Activated CD4-positive, alpha-beta T cell treated with anti-CD3 and anti-CD28 coated beads, Interleukin-2, amount 50 U/mL, for 4 hours (primary cell): ENCODE measurements around the gene NLGN4X.
"Not testable (repeated sequence)": the region's sequence is repeated elsewhere in the genome, so short reads cannot be mapped to it uniquely, and the experiment has no call there.

Experiments
- DNase-seq, 2 experiments: peaks; one replicate each; pipeline ENCODE4 v3.0.0-alpha.2; 2020

The NLGN4X gene

DNA sequence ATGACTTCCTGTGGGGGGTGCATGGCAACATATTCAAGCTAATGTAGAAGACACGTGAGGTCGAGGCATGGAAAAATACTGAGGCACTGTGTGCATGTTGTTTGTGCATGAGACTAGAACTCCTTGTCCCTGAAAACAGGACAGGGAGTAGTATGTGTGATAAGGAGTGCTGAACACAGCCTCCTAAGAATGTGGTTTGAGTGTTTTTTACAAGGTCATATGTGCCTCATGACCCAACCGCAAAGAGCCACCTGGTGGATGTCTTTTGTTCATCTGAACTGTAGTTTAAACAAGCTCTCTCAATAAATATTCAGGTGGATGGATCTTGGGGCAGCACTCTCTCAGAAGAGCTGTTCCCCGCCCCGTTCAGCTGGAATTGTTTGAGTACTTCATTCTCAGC is 226.6 kb downstream of the NLGN4X start:
- no peak for DNase-seq

DNA sequence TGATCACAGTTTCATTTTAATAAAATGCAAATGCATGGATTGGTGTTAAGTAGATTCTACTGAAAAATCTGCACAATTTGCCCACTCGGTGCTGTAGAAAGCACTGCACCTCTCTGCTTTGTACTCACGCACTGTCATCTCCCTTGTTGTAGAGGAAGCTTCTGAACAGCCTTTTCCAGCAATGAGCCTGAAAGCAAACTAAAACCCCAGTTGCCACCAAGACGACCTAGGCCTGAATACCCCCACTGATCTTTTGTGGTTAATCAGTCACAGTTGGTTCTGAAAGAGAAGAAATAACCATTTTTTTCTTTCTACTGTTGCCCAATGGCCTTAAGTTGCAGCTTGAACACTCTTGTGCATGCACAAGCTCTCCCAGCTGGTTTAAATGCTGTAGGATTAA is 229.8 kb downstream of the NLGN4X start:
- no peak for DNase-seq

DNA sequence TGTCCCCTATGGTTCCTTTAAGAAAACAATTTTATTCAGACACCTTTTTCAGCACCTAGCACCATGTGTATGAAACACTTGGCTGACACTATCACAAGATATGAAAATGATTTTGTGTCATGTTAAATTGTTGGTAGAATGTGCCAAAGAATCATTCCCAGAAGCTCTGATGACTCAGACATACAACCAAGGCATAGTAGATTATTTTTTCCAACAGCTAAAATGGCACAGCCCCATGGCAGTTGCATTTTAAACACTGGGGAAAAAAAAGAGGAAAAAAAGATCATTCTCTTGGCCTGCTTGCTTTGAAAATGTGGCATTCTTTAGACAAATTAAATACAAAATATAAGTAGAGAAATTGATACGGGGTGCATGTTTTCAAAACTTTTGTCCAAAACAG is 230.2 kb downstream of the NLGN4X start:
- no peak for DNase-seq

DNA sequence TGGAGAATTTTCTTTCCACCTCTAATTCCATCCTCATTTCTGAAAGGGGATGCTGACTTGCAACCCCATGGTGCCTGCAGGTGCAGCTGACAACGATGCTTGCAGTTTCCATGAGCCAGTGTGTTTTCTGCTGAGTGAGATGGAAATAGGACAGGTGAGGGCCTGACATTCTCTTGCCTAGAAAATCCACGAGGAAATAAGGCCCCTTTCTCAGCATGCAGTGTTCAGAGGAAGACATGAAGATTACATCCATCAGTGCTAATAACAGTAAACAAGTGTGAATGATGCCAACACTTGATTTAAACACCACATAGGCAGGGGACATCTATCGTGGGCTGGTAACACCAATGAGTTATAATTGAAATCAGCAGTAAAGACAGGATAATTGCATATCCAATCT is 237.3 kb downstream of the NLGN4X start:
- DNase-seq, result no peak

DNA sequence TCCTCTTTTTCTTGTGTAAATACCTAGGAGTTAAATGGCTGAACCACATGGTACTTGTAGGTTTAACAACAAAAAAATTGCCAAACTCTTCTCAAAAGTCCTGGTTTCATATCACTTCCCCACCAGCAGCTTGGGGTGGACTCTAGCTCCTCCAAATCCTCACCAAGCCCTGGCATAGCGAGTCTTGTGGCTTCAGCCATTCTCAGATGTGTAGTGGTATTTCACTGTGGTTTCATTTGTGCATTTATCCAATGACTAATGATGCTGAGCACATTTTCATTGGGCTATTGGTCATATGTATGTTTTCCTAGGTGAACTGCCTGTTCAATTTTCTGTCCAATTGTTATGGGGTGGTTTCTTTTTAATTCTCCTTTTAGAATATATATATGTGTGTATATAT is 249.3 kb downstream of the NLGN4X start:
- DNase-seq, result no peak

DNA sequence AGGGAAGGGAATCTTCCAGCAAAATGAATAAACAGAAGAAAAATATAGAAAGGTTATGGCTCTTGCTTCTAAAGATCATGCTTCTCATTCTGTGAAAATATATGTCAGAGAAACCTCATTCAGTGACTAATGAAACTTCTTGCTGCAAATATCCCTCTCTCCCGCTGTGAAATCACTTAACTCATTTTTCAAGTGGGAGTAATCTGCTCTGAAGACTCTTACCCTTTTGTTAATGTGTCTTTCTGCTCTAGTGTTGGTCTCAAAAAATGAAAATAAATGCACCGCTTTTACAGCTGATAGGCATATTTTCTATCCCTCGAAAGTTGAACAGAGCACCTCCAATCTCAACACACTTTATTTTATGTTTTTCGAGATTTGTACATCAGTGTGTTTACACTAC is 252.3 kb downstream of the NLGN4X start:
- no peak for DNase-seq

DNA sequence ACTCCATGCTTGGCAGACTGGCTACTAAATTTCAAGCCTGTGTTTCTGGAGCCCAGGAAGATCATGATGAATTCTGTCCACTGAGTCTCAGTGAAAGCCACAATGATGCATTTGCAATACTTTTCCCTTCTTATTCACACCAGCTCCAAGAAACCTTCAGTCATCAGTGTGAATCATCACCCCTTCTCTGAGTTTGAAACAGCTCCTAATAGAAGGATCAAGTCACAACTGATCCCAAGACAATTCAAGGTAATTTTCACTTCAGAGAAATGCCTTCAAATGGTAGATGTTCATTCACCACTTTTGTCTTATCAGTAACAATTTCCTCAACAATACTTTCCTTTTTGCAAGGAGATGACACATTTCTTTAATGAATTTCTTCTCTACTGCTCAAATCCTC is 257.4 kb downstream of the NLGN4X start:
- no peak for DNase-seq

DNA sequence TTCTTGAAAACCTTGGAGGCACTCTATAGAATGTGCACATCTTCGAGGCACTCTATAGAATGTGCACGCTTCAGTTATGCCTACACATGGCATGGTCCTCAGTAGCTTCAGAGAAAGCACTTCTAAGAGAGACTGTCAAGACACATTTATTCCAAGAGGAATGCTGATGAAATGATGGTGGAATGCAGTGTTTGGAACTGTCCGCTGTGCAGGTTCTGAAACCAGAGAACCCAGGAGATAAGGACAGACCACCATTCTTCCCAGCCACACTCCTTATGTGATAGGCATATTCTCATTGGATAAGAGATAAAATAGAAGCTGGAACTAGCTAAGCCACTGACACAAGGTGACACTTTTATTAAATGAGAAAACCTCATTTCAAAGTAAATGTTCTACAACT is 263.3 kb downstream of the NLGN4X start:
- no peak for DNase-seq

DNA sequence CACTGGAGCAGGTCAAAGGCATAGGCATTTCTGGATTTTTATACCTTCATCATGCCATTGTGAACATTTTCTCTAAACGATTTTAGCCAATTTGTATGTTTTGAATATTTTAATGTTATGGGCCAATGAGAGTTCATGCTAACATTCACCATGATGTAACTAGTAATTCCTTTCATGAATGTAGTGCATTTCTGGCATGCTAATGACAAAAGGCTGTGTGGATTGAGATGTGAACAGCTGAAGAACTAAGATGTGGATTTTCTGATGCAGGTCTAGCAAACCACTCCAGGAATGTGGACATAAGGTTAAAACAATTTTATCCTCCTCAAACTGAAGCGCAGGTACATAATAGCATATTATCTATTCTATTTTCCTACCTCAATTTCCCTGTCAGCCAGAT is 269.4 kb downstream of the NLGN4X start:
- DNase-seq, result no peak

DNA sequence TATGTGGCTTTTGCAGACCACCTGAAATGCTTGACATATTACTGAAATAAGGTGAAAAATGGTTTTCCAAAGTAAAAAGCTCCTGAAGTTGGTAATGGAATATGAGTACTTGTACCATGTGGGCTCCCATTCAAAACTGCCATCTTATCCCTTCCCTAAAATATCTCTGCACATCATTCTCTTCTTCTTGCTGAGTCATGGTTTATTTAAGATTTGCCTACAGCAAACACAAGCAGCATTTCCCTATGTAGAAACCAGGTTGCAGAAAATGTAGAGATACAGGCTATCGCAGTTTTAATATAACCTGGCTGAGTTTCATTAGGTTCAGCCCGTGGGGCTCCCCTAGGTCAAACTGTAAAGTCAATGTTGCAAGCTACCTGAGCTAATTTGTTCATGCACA is 270.1 kb downstream of the NLGN4X start:
- DNase-seq, result no peak

DNA sequence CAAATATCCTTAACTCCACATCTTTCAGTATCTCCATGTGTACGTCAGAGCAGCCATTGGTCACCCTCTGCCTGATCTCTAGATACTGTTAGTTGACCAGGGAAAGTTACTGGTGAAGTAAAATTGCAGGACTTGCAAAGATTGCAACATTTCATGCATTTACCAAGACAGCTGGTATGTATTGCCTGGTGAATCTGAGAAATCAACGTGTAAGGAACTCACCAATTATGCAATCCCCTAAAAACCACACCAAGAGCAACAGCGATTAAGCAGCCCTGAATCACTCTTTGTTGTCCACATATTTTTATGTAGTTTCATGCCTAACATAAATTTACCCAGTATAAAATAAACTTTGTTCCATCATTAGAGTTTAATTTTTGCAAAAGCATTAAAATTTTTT is 271.2 kb downstream of the NLGN4X start:
- DNase-seq, result no peak

DNA sequence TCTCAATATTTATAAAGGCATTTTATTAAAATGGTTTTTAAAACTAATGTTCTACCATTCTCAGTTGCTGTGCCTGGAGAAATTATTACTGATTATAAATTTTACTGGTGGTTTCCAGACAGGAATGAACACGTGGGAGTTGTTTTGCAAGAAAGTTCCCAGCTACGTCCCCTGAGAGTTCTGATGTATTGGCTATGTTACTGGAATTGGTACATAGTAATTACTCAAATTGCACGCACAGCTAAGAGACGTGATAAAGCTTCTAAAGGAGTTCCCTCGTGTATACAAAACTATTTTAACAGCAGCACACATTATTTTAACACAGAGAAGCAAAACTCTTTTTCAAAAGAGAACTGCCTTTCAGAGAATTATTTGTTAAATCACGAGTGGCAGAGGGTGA is 292.2 kb downstream of the NLGN4X start:
- DNase-seq, result no peak

DNA sequence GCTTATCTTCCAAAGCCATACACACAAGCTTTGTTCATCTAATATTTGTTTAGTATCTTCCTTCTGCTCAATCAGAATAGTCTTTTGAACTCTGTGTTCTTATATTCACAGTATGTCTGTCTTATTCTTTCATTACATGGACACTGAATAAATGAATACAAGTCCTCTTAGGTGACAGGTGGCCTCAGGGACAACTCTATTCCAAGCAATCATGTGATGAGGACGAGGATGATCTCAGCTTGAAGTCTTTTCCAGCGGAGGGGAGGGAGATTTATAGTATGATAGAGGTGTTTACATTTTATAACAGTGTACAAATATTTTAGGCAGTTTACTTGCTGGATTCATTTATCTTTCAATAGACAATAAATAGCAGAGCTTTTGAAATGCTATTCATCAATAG is 300.4 kb downstream of the NLGN4X start:
- no peak for DNase-seq

DNA sequence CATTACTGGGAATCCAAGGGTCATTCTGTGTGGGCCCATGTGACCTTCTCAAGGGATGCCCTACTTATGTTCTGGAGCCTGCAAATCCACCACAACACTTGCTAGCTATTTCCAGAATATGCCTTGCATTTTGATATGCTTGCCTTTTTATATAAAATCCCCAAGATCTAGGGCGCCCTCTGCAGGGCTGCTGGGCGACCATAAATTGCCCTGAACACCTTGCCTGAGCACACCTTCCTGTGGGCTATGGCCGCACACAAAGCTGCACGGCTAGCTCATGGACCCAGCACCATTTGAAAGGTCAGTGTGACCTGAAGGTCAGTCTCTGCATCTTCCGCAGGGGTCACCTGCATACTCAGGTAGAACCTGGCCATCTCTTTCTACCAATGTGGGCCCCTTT is 311.7 kb downstream of the NLGN4X start:
- DNase-seq, result no peak

DNA sequence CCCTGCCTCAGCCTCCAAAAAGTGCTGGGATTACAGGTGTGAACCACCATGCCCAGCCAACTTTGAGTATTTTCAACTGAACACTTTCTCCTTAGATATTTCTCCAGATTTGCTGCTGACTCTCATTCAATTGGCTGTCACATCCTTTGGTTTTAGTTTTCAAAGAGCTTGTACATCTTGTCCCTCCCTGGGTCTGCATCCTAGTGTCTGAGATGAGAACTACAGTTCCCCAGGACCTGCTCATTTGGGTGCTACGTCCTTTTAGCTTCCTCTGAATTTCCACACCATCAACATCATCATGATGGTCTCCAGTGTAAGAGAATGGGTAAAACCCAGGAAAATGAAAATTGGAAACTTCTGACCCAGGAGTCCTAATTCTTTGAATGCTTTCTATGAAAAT is 312.9 kb downstream of the NLGN4X start:
- no peak for DNase-seq

DNA sequence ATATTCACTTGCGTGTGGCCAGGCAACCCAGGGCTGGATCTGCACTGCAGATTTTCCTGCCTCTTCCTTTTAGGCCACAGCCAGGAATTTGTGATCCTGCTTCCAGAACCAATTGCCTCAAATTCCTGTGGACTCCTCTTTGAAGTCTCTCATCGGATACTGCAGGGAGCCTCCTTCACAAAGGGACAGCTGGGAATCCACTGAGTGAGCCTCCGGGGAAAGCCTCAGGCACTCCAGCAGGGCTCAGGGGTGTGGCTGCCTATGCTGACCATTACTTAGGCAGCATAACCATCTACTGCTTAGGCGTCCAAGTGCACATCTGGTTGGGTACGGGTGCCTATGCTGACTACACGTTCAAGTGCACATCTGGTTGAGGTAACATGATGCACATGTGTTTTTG is 321.5 kb downstream of the NLGN4X start:
- DNase-seq, result no peak

DNA sequence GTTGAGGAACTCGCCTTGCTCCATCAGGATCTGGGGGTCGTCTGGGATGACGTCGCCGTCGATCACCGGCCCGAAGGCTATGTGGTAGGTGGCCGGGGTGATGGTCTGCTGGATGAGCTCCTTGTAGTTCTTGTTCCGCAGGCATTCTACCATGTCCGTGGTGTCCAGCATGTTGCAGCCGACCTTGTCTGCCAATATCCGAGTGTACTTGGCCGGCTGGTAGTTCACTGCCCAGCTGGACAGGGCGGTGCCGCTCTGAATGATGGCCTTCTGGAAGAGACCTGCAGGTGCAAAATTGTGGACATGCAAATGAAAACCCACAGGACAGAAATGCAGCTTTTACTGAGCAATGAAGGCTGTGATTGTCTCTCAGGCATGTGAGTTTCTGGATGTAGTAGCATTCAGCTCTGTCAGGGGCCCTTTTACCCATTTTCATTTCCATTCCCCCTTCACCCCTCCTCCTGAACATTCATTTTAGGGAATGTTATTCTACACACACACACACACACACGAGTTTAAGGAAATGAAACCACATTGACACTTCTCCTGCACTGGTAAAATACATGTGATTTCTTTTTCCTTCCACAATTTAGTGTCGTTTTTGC is 325.0 kb downstream of the NLGN4X start:
- not testable (repeated sequence) for DNase-seq

DNA sequence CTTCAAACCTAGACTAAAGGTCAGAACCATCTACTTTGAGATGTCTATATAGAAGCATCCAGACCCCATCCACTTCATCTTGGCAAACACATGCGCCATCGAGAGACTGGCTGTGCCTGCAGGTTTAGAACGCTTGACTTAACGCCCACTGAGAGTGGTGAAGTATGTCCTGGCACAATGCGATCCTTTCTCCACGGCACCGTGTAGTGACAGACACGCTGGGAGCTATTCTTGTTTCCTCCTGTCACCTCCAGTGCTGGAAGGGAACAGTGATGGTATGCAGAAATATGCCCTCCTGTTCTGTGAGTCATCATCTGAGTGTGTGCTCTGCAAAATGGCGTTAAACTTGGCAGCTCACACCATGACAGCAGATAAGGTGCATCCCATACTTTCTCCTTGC is 330.2 kb downstream of the NLGN4X start:
- no peak for DNase-seq

DNA sequence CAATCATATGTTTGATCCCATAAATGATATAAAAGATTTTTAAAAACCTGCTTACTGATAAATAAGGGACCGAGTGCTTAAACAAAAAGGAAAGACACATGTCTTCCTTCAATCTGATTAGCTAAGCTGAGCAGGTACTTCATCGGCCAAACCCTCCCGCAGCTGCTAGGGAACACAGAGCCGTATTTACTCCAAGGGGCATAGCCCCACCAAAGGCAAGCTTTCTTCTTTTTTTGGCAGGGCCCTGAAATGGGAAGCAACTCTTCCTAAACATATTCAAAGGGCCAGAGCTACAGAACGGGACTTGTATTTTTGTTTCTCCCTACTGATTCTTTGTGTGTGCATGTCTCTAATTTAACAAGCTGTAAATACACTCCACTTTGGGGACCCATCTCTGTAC is 337.3 kb downstream of the NLGN4X start:
- no peak for DNase-seq

DNA sequence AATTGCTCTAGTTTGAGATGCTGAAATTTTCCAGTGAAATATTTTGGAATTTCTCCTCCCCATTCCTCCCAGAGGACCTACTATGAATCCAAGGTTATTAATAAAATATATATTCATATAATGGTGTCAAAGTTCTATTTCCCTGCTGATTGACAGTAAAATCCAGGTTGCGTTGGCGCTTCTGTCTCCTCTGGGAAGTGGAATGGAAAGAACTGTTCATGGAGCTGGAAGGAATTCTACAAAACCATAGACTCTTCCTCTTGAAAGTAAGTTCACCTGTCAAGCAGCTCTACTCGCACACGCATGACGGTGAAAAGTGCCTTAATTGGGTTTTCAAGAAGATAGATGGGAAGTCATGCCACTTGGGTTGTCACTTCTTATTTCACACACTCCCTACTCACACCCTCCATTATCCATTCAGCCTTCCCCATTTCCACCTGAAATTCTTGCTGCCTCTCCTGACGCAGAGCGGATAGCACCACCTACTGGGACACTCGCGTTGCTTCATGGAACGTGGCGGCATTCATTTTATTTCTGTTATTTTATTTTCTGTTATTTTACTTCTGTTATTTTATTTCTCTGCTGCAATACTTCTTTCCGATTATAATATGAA is 351.6 kb downstream of the NLGN4X start:
- no peak for DNase-seq

DNA sequence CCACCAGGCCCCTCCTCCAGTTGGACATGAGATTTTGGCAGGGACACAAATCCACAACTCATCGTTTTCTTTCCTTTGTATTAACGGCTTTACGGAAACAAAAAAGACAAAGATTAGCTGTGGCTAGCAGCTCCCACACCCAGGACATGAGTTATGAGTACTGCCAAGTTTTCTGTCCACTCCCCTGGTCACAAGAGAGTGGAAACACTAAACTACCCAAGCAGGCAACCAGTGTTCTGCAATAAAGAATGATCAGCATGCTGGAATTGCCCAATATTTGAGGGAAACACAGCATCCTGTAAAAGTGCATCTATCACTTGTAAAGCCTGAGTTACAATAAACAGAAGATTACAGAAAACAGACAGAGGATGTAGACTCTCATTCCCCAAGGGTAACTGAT is 358.4 kb downstream of the NLGN4X start:
- no peak for DNase-seq

DNA sequence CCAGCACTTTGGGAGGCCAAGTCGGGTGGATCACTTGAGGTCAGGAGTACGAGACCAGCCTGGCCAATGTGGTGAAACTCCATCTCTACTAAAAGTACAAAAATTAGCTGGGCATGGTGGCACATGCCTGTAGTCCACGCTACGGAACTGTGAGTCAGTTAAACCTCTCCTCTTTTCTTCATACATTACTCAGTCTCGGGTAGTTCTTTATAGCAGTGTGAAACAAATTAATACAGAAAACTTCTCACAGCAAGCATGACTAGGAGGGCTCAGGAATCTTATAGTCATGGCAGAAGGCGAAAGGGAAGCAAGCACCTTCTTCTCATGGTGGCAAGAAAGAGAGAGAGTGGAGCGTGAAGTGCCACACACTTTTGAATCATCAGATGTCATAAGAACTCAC is 358.9 kb downstream of the NLGN4X start:
- DNase-seq, result no peak

DNA sequence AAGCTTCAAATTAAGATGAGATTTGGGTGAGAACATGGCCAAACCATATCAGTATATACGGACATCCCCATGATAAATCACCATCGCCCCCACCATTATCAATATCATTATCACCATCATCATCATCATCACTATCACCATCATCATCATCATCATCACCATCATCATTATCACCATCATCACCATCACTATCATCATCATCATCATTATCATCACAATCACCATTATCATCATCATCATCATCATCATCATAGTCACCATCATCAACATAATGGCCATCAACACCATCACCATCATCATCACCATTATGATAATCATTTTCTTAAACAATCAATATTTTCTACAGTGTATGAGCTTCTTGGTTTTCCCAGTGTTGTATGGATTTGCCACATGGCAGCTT is 360.9 kb downstream of the NLGN4X start:
- DNase-seq, result no peak

DNA sequence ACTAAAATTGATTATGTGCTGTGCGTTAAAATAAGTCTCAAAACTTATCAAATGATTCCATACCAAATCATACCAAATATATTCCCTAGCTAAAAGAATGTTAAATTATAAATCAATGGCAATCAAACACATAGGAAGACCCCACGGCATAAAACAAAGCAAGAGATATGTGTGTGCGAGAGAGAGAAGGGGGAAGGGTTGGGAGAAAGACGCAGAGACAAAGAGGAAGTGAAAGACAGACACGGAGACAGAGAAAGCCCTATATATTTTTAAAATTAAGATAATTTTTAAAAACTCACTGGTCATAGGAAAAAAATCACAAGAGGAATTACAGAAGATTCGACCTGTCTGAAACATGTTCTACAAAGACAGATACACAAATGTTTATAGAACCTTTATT is 371.4 kb downstream of the NLGN4X start:
- no peak for DNase-seq

DNA sequence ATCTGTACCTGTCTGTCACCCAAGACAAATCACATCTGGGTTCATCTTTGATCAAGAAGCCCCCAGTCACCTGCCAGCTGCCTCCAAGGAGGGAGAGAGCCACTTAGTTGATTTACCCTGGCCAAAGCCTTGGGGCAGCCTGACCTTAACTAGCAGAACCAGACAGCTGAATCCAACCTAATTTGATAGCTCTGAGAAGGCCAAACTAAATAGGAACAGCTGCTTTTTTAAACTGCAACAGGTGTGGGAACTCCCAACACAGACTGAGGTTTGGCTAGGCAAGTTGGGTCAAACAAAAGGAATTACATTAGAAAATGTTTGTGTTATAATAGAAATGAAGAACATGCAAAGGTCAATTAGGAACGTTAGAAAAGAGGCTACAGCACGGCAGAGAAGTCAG is 375.7 kb downstream of the NLGN4X start:
- no peak for DNase-seq

DNA sequence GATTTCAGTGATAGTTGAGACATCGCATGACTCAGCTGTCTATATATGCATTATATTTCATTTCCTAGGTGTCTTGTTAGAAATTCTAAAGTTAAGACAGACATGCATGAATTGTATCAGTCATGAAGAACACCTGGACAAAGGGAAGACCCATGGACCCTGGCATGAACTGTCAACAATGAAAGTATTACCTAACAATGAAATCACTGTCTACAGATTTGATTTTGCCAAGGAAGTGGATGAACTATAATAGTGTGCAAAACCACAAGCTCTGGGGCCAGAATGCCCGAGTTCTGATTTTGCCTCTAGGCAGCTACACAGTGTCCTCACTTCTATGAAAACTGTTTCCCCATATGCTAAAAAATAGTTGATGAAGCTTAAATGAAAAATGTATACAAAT is 386.1 kb downstream of the NLGN4X start:
- DNase-seq, result no peak
